Fibroblast of pulmonary artery (primary cell): ENCODE measurements around the gene COX5A.

Experiments
- DNase-seq: peaks from one replicate; pipeline ENCODE4 v3.0.0-alpha.2; 2010; ENCODE audit warnings: low read depth
- H3K4me3 ChIP-seq: replicated peaks from 2 replicates; pipeline ENCODE4 v1.5.1; 2011; ENCODE audit warnings: low read depth, mild to moderate bottlenecking, control low read depth, low read length, moderate library complexity
- CTCF ChIP-seq: IDR thresholded peaks from 2 replicates; pipeline ENCODE4 v1.5.1; 2011; ENCODE audit warnings: mild to moderate bottlenecking, control low read depth, low read length, inconsistent platforms; ENCODE audit errors: missing control alignments

The COX5A gene

GRCh38 chr15:74967670-74968069 is 29.8 kb upstream of the COX5A start:
- DNase-seq, result no peak
- no peak for TF ChIP-seq CTCF

GRCh38 chr15:74964794-74965193 is 26.9 kb upstream of the COX5A start:
- H3K4me3 ChIP-seq, result no peak overlapping the region
- TF ChIP-seq CTCF, result no peak
- DNase-seq, result peak; percentile 67

More at GRCh38 chr15:74967670-74968069, 29.8 kb upstream of the COX5A start:
- H3K4me3 ChIP-seq, result no peak overlapping the region

GRCh38 chr15:74963213-74963612 is 25.3 kb upstream of the COX5A start:
- no peak for DNase-seq
- no peak for TF ChIP-seq CTCF
- H3K4me3 ChIP-seq, result no peak overlapping the region

- TF ChIP-seq CTCF, result no peak
- no peak overlapping the region for H3K4me3 ChIP-seq
- no peak for DNase-seq
Measured at GRCh38 chr15:74962671-74963070, 24.8 kb upstream of the COX5A start.

GRCh38 chr15:74962219-74962618 is 24.3 kb upstream of the COX5A start:
- no peak for TF ChIP-seq CTCF
- DNase-seq, result no peak
- H3K4me3 ChIP-seq, result no peak overlapping the region

- no peak for TF ChIP-seq CTCF
- no peak overlapping the region for H3K4me3 ChIP-seq
- DNase-seq, result no peak
Measured at GRCh38 chr15:74961616-74962015, 23.7 kb upstream of the COX5A start.

GRCh38 chr15:74960995-74961588 is 23.2 kb upstream of the COX5A start:
- no peak overlapping the region for H3K4me3 ChIP-seq
- no peak for DNase-seq
- TF ChIP-seq CTCF, result no peak
